ENCODE measurements around the gene PRDM13.

DNA sequence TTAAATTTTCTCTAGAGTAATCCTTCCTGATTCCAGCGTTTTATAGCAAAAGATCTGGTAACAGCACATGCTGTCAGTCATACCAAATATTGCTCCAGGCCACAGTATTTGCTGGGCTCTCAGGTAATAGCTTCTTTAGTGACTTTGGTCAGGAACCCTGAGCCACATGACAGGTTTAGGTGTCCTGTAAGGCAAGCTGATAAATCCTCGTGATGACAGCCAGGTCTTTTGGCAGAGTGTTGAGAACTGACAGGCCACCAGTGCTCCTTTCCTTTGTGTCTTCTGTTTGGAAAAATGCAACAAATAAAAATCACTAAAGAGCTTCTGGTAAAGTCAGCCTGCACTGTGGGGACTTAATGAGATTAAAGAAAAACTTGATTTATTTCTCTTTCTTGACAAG is 34.6 kb downstream of the PRDM13 start:
- TF ChIP-seq YBX1 (IDR thresholded peaks at IDR 0.05) (no peak), TARDBP (IDR thresholded peaks at IDR 0.05) (no peak)
- TF ChIP-seq, protein P1, sequence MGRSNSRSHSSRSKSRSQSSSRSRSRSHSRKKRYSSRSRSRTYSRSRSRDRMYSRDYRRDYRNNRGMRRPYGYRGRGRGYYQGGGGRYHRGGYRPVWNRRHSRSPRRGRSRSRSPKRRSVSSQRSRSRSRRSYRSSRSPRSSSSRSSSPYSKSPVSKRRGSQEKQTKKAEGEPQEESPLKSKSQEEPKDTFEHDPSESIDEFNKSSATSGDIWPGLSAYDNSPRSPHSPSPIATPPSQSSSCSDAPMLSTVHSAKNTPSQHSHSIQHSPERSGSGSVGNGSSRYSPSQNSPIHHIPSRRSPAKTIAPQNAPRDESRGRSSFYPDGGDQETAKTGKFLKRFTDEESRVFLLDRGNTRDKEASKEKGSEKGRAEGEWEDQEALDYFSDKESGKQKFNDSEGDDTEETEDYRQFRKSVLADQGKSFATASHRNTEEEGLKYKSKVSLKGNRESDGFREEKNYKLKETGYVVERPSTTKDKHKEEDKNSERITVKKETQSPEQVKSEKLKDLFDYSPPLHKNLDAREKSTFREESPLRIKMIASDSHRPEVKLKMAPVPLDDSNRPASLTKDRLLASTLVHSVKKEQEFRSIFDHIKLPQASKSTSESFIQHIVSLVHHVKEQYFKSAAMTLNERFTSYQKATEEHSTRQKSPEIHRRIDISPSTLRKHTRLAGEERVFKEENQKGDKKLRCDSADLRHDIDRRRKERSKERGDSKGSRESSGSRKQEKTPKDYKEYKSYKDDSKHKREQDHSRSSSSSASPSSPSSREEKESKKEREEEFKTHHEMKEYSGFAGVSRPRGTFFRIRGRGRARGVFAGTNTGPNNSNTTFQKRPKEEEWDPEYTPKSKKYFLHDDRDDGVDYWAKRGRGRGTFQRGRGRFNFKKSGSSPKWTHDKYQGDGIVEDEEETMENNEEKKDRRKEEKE (IDR thresholded peaks at IDR 0.05; ENCODE audit: borderline replicate concordance in 1 of 2, control insufficient read depth in 1 of 2, low read depth in 2 of 2, low read length in 1 of 2) = no peak
- TF ChIP-seq, protein P2, sequence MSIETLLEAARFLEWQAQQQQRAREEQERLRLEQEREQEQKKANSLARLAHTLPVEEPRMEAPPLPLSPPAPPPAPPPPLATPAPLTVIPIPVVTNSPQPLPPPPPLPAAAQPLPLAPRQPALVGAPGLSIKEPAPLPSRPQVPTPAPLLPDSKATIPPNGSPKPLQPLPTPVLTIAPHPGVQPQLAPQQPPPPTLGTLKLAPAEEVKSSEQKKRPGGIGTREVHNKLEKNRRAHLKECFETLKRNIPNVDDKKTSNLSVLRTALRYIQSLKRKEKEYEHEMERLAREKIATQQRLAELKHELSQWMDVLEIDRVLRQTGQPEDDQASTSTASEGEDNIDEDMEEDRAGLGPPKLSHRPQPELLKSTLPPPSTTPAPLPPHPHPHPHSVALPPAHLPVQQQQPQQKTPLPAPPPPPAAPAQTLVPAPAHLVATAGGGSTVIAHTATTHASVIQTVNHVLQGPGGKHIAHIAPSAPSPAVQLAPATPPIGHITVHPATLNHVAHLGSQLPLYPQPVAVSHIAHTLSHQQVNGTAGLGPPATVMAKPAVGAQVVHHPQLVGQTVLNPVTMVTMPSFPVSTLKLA (conservative IDR thresholded peaks at IDR 0.05) = no peak
- TF ChIP-seq, protein P3, sequence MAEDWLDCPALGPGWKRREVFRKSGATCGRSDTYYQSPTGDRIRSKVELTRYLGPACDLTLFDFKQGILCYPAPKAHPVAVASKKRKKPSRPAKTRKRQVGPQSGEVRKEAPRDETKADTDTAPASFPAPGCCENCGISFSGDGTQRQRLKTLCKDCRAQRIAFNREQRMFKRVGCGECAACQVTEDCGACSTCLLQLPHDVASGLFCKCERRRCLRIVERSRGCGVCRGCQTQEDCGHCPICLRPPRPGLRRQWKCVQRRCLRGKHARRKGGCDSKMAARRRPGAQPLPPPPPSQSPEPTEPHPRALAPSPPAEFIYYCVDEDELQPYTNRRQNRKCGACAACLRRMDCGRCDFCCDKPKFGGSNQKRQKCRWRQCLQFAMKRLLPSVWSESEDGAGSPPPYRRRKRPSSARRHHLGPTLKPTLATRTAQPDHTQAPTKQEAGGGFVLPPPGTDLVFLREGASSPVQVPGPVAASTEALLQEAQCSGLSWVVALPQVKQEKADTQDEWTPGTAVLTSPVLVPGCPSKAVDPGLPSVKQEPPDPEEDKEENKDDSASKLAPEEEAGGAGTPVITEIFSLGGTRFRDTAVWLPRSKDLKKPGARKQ (CRISPR knock-in tag; IDR thresholded peaks at IDR 0.05) = no peak

All from K562 (cell line).